ENCODE data around the gene ABCC3.

ABCC3 gene

GRCh38 chr17:50657054-50657453 lies 22.4 kb downstream of the ABCC3 start:
- no peaks in the 10 kb centered on the region for H3F3A ChIP-seq (ENCODE audit: control insufficient read depth, insufficient read depth)
- H3K36me3 ChIP-seq (ENCODE audit: control insufficient read depth, low read length) = no peaks in the 10 kb centered on the region
- H3K9me2 ChIP-seq (replicated peaks; ENCODE audit: control insufficient read depth, low read length) = no peaks in the 10 kb centered on the region

GRCh38 chr17:50657627-50658026 lies 22.9 kb downstream of the ABCC3 start:
- Histone ChIP-seq H3K9me2 (replicated peaks; ENCODE audit: control insufficient read depth, low read length) (no peaks in the 10 kb centered on the region), H3K9me3 (ENCODE audit: control insufficient read depth, insufficient read depth, low read length) (peaks cover 2% of the 10 kb centered on the region), H3K4me3 (ENCODE audit: low read length) (no peak overlapping the region), H3F3A (ENCODE audit: control insufficient read depth, insufficient read depth) (no peaks in the 10 kb centered on the region), H3K27me3 (ENCODE audit: control insufficient read depth, low read length) (peaks cover 2% of the 10 kb centered on the region; the same call in 1 of the 2 replicates), H3K36me3 (ENCODE audit: control insufficient read depth, low read length) (no peaks in the 10 kb centered on the region), H4K20me1 (ENCODE audit: control insufficient read depth, insufficient read depth, low read depth, low read length) (no peaks in the 10 kb centered on the region), H3K79me2 (ENCODE audit: control insufficient read depth, low read length) (no peaks in the 10 kb centered on the region), H3K4me1 (ENCODE audit: control insufficient read depth, low read length) (no peaks in the 10 kb centered on the region), H3K4me2 (ENCODE audit: low read length) (no peak overlapping the region), H3K27ac (ENCODE audit: low read depth, low read length) (no peak overlapping the region)
- TF ChIP-seq EZH2phosphoT487 (IDR thresholded peaks at IDR 0.05; ENCODE audit: borderline replicate concordance, low read length) (no peak), CTCF (IDR thresholded peaks at IDR 0.05; ENCODE audit: low read depth, low read length, poor library complexity, severe bottlenecking) (no peak)

More at GRCh38 chr17:50657054-50657453, 22.4 kb downstream of the ABCC3 start:
- Histone ChIP-seq H4K20me1 (ENCODE audit: control insufficient read depth, insufficient read depth, low read depth, low read length) (no peaks in the 10 kb centered on the region), H3K4me2 (ENCODE audit: low read length) (no peak overlapping the region), H3K4me1 (ENCODE audit: control insufficient read depth, low read length) (no peaks in the 10 kb centered on the region), H3K27ac (ENCODE audit: low read depth, low read length) (no peak overlapping the region), H3K27me3 (ENCODE audit: control insufficient read depth, low read length) (peaks cover 4% of the 10 kb centered on the region; the same call in 1 of the 2 replicates), H3K79me2 (ENCODE audit: control insufficient read depth, low read length) (no peaks in the 10 kb centered on the region), H3K4me3 (ENCODE audit: low read length) (no peak overlapping the region), H3K9me3 (ENCODE audit: control insufficient read depth, insufficient read depth, low read length) (peaks cover 5% of the 10 kb centered on the region)
- TF ChIP-seq CTCF (IDR thresholded peaks at IDR 0.05; ENCODE audit: low read depth, low read length, poor library complexity, severe bottlenecking) (no peak), EZH2phosphoT487 (IDR thresholded peaks at IDR 0.05; ENCODE audit: borderline replicate concordance, low read length) (no peak)

- Histone ChIP-seq H3K79me2 (ENCODE audit: control insufficient read depth, low read length) (no peaks in the 10 kb centered on the region), H3K4me2 (ENCODE audit: low read length) (no peak overlapping the region), H3K4me3 (ENCODE audit: low read length) (no peak overlapping the region), H3K36me3 (ENCODE audit: control insufficient read depth, low read length) (no peaks in the 10 kb centered on the region), H3K9me2 (replicated peaks; ENCODE audit: control insufficient read depth, low read length) (no peaks in the 10 kb centered on the region), H3F3A (ENCODE audit: control insufficient read depth, insufficient read depth) (no peaks in the 10 kb centered on the region), H3K27ac (ENCODE audit: low read depth, low read length) (no peak overlapping the region), H4K20me1 (ENCODE audit: control insufficient read depth, insufficient read depth, low read depth, low read length) (no peaks in the 10 kb centered on the region), H3K27me3 (ENCODE audit: control insufficient read depth, low read length) (no peaks in the 10 kb centered on the region), H3K9me3 (ENCODE audit: control insufficient read depth, insufficient read depth, low read length) (no peaks in the 10 kb centered on the region), H3K4me1 (ENCODE audit: control insufficient read depth, low read length) (no peaks in the 10 kb centered on the region)
- TF ChIP-seq CTCF (IDR thresholded peaks at IDR 0.05; ENCODE audit: low read depth, low read length, poor library complexity, severe bottlenecking) (no peak), EZH2phosphoT487 (IDR thresholded peaks at IDR 0.05; ENCODE audit: borderline replicate concordance, low read length) (no peak)
These were observed 23.9 kb downstream of the ABCC3 start for GRCh38 chr17:50658616-50659015.

Measured in DOHH2 (cell line).